ENCODE results near the gene COG8.

DNA sequence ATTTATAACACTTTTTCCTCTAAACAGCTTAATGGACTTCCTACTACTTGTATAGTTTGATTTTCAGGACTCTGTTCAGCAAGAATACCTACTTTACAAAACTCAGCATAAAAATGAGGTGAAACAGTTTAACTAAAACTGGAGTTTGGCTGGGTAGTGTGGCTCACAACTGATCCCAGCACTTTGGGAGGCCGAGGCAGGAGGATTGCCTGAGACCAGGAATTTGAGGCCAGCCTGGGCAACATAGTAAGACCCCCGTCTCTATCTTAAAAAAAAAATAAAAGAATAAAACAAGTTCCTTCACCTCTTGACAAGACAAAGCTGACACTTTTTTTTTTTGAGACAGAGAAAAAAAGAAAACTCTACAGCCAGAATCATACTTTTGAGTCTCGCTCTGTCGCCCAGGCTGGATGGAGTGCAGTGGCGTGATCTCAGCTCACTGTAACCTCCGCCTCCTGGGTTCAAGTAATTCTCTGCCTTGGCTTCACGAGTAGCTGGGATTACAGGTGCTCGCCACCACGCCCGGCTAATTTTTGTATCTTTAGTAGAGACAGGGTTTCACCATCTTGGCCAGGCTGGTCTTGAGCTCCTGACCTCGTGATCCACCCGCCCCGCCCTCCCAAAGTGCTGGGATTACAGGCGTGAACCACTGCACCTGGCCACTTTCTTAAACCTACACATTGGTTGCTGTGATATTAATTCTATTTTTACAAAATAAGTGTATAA is 11.6 kb downstream of the COG8 start:
- TF ChIP-seq, protein P1, sequence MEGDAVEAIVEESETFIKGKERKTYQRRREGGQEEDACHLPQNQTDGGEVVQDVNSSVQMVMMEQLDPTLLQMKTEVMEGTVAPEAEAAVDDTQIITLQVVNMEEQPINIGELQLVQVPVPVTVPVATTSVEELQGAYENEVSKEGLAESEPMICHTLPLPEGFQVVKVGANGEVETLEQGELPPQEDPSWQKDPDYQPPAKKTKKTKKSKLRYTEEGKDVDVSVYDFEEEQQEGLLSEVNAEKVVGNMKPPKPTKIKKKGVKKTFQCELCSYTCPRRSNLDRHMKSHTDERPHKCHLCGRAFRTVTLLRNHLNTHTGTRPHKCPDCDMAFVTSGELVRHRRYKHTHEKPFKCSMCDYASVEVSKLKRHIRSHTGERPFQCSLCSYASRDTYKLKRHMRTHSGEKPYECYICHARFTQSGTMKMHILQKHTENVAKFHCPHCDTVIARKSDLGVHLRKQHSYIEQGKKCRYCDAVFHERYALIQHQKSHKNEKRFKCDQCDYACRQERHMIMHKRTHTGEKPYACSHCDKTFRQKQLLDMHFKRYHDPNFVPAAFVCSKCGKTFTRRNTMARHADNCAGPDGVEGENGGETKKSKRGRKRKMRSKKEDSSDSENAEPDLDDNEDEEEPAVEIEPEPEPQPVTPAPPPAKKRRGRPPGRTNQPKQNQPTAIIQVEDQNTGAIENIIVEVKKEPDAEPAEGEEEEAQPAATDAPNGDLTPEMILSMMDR (IDR thresholded peaks at IDR 0.05; ENCODE audit: poor library complexity): no peak
- no peak for TF ChIP-seq EZH2 (IDR thresholded peaks at IDR 0.05; ENCODE audit: borderline replicate concordance)
- TF ChIP-seq EZH2phosphoT487 (IDR thresholded peaks at IDR 0.05; ENCODE audit: low read depth, severe bottlenecking, unreplicated experiment): no peak
